Neural cell (in vitro differentiated cells): ENCODE measurements around the gene CASP10. TPM values are rescaled to one million over a fixed set of nuclear protein-coding genes. Genes with fewer than 3 reads are reported as not detected.

Experiments
- H2AFZ ChIP-seq: fragments of 200-600, 300-800 bp; sonication (generic), shearing (Covaris generic); 2 replicates; pipeline ENCODE4 v1.6.0; 2014; ENCODE audit warnings: low read depth, mild to moderate bottlenecking, antibody characterized with exemption, low read length, moderate library complexity
- H3F3A ChIP-seq: fragments of 200-600 bp; shearing (Covaris generic); 2 replicates; pipeline ENCODE4 v1.6.1; 2016; ENCODE audit warnings: mild to moderate bottlenecking, moderate library complexity, mixed read lengths, antibody characterized with exemption, low read length; ENCODE audit not compliant: insufficient read depth, poor library complexity, severe bottlenecking
- H3K27ac ChIP-seq: fragments of 200-600, 300-800 bp; sonication (generic), shearing (Covaris generic); 2 replicates; pipeline ENCODE4 v1.5.1; 2014; ENCODE audit warnings: mild to moderate bottlenecking, low read length, moderate library complexity
- H3K27me3 ChIP-seq: fragments of 300-800, 200-600 bp; sonication (generic), shearing (Covaris generic); 2 replicates; pipeline ENCODE4 v1.6.0; 2014; ENCODE audit warnings: mild to moderate bottlenecking, low read depth, low read length, moderate library complexity; ENCODE audit not compliant: insufficient read depth
- H3K36me3 ChIP-seq: fragments of 300-800, 200-600 bp; sonication (generic), shearing (Covaris generic); 2 replicates; pipeline ENCODE4 v1.5.1; 2014; ENCODE audit warnings: mild to moderate bottlenecking, antibody characterized with exemption, low read length, moderate library complexity; ENCODE audit not compliant: insufficient read depth
- H3K4me2 ChIP-seq: fragments of 300-800, 200-600 bp; sonication (generic), shearing (Covaris generic); 2 replicates; pipeline ENCODE4 v1.6.0; 2014; ENCODE audit warnings: mild to moderate bottlenecking, low read length
- H3K4me3 ChIP-seq: fragments of 300-800, 200-600 bp; sonication (generic), shearing (Covaris generic); 2 replicates; pipeline ENCODE4 v1.5.1; 2014; ENCODE audit warnings: mild to moderate bottlenecking, low read length, moderate library complexity
- H3K79me2 ChIP-seq: fragments of 200-600 bp; shearing (Covaris generic); replicated peaks from 2 replicates; pipeline ENCODE4 v1.6.0; 2014; ENCODE audit warnings: mild to moderate bottlenecking, low read length, moderate library complexity; ENCODE audit not compliant: insufficient read depth
- H3K9ac ChIP-seq: fragments of 300-800, 200-600 bp; sonication (generic), shearing (Covaris generic); 2 replicates; pipeline ENCODE4 v1.6.1; 2016; ENCODE audit warnings: mild to moderate bottlenecking, low read length, mixed read lengths
- H3K9me2 ChIP-seq: fragments of 200-600 bp; shearing (Covaris generic); 2 replicates; pipeline ENCODE4 v1.6.1; 2016; ENCODE audit warnings: mild to moderate bottlenecking, low read length, mixed read lengths; ENCODE audit not compliant: insufficient read depth
- H3K9me3 ChIP-seq: fragments of 200-600, 300-800 bp; sonication (generic), shearing (Covaris generic); 2 replicates; pipeline ENCODE4 v1.6.1; 2016; ENCODE audit warnings: mild to moderate bottlenecking, mixed run types, low read length, moderate library complexity, mixed read lengths
- H4K20me1 ChIP-seq: fragments of 200-600 bp; shearing (Covaris generic); 2 replicates; pipeline ENCODE4 v1.6.1; 2016; ENCODE audit warnings: mild to moderate bottlenecking, mixed run types; ENCODE audit not compliant: insufficient read depth
- EP300 ChIP-seq: fragments of 450-650 bp; conservative IDR thresholded peaks from 2 replicates; pipeline ENCODE4 v1.6.1; 2014; ENCODE audit warnings: antibody characterized with exemption, mild to moderate bottlenecking, moderate library complexity; ENCODE audit not compliant: poor library complexity, severe bottlenecking
- EZH2 ChIP-seq: fragments of 200-600, 300-800 bp; shearing (Covaris generic), sonication (generic); IDR thresholded peaks from 2 replicates; pipeline ENCODE4 v1.6.1; 2014; ENCODE audit warnings: antibody characterized with exemption, low read length, borderline replicate concordance, mild to moderate bottlenecking; ENCODE audit not compliant: insufficient read depth, poor library complexity, severe bottlenecking
- MXI1 ChIP-seq: fragments of 450-650 bp; conservative IDR thresholded peaks from 2 replicates; pipeline ENCODE4 v1.6.1; 2014; ENCODE audit warnings: antibody characterized with exemption, mild to moderate bottlenecking; ENCODE audit not compliant: poor library complexity, severe bottlenecking
- POLR2AphosphoS5 ChIP-seq: IDR thresholded peaks from 2 replicates; pipeline ENCODE4 v1.6.1; 2012
- RAD21 ChIP-seq: fragments of 450-650 bp; conservative IDR thresholded peaks from 2 replicates; pipeline ENCODE4 v1.6.1; 2014; ENCODE audit warnings: antibody characterized with exemption, mild to moderate bottlenecking, moderate library complexity
- SMC3 ChIP-seq: fragments of 450-650 bp; conservative IDR thresholded peaks from 2 replicates; pipeline ENCODE4 v1.6.1; 2014; ENCODE audit warnings: antibody characterized with exemption, mild to moderate bottlenecking, moderate library complexity; ENCODE audit not compliant: poor library complexity
- TAF1 ChIP-seq: IDR thresholded peaks from 2 replicates; pipeline ENCODE4 v1.6.1; 2012; ENCODE audit warnings: low read depth
- polyA minus RNA-seq: library from RNA; depleted of rRNA, polyadenylated mRNA; stranded (reverse); fragments of >200 nt; gene quantifications from 2 replicates; pipeline ENCODE4 v1.2.3, GENCODE V29; 2014
- polyA plus RNA-seq: library from polyadenylated mRNA; depleted of rRNA; stranded (reverse); fragments of >200 nt; gene quantifications from 2 replicates; pipeline ENCODE4 v1.2.3, GENCODE V29; 2014
- TF ChIP-seq, protein P1 (sequence below): fragments of 450-650 bp; IDR thresholded peaks from 2 replicates; pipeline ENCODE4 v1.5.1; 2014; ENCODE audit warnings: antibody characterized with exemption, mild to moderate bottlenecking, moderate library complexity; ENCODE audit not compliant: poor library complexity, severe bottlenecking
- TF ChIP-seq, protein P2 (sequence below): IDR thresholded peaks from 2 replicates; pipeline ENCODE4 v1.6.1; 2012; ENCODE audit warnings: borderline replicate concordance

CASP10 gene, protein sequence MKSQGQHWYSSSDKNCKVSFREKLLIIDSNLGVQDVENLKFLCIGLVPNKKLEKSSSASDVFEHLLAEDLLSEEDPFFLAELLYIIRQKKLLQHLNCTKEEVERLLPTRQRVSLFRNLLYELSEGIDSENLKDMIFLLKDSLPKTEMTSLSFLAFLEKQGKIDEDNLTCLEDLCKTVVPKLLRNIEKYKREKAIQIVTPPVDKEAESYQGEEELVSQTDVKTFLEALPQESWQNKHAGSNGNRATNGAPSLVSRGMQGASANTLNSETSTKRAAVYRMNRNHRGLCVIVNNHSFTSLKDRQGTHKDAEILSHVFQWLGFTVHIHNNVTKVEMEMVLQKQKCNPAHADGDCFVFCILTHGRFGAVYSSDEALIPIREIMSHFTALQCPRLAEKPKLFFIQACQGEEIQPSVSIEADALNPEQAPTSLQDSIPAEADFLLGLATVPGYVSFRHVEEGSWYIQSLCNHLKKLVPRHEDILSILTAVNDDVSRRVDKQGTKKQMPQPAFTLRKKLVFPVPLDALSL
- polyA plus RNA-seq (not detected in 2 replicates), polyA minus RNA-seq (not detected in 2 replicates)

DNA sequence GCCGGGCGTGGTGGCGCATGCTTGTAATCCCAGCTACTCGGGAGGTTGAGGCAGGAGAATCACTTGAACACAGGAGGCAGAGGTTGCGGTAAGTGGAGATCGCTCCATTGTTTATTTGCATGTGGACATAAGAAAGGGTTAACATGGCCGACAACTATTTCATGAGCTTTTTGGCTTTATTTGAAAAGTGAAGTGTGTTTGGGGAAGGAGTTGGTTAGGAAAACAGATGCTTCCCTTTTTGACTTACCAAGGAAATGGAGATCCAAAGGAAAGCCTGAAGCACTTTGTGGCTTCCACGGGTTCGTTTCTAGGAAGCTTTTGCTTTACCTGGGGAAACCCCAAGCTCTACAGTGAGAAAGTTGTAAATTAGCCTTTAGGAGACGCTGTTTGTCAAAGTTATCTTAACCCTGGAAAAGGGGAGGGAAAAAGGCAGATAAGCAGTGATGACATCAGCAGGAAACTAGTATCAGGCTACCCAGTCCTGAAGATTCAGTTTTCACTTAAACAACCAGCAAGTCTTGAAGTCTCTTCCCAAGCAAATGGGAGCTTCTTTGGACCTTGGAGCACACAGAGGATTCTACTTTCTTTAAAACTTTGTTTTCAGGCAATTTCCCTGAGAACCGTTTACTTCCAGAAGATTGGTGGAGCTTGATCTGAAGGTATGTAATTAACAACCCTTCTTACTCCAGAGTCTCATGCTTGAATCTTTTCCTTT, at the start of gene CASP10:
Gene CASP10 (plus strand): TSS at position 492 of the 715 bp plus-strand sequence. CDS start 2,637 bp downstream, outside the sequence.
- no peak for TF ChIP-seq POLR2AphosphoS5
- no peak within 1 kb of the TSS for H3K4me3 ChIP-seq
- H3K79me2 ChIP-seq = no peaks in the 10 kb centered on the region
- no peaks in the 10 kb centered on the region for H3K27me3 ChIP-seq
- no peak within 1 kb of the TSS for H3K27ac ChIP-seq
- H3K9me3 ChIP-seq = no peaks in the 10 kb centered on the region
- H3F3A ChIP-seq = no peaks in the 10 kb centered on the region
- H3K36me3 ChIP-seq = no peaks in the 10 kb centered on the region
- H2AFZ ChIP-seq = no peak within 1 kb of the TSS
- H3K4me2 ChIP-seq = no peak within 1 kb of the TSS
- no peaks in the 10 kb centered on the region for H4K20me1 ChIP-seq
- H3K9ac ChIP-seq = no peak within 1 kb of the TSS
- H3K9me2 ChIP-seq = no peaks in the 10 kb centered on the region

DNA sequence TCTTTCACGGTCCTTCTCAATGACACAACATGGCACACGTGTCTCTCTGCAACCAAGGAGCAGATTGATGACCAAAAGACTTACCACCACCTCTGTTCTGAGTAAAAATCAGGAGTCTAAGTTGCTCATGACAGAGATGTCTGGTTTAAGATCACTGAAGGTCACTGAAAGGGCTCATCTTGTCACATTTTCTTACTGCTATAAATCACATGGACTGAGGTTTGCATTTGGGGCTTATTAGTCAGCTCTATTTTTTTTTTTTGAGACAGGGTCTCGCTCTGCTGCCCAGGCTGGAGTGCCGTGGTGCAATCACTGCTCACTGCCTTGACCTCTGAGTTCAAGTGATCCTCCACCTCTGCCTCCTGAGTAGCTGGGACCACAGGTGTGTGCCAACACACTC, 47.6 kb upstream of the CASP10 start:
- Histone ChIP-seq H4K20me1 (no peaks in the 10 kb centered on the region), H3K36me3 (no peaks in the 10 kb centered on the region), H3K9ac (no peak overlapping the region), H3K9me2 (no peaks in the 10 kb centered on the region), H3K27ac (no peak overlapping the region), H2AFZ (no peak overlapping the region), H3K9me3 (no peaks in the 10 kb centered on the region), H3K4me3 (no peak overlapping the region), H3K4me2 (no peak overlapping the region), H3K27me3 (no peaks in the 10 kb centered on the region), H3F3A (no peaks in the 10 kb centered on the region), H3K79me2 (no peaks in the 10 kb centered on the region)
- TF ChIP-seq MXI1 (no peak), RAD21 (no peak), SMC3 (no peak), POLR2AphosphoS5 (no peak), TAF1 (no peak), EZH2 (no peak), EP300 (no peak)
- TF ChIP-seq, protein P1, sequence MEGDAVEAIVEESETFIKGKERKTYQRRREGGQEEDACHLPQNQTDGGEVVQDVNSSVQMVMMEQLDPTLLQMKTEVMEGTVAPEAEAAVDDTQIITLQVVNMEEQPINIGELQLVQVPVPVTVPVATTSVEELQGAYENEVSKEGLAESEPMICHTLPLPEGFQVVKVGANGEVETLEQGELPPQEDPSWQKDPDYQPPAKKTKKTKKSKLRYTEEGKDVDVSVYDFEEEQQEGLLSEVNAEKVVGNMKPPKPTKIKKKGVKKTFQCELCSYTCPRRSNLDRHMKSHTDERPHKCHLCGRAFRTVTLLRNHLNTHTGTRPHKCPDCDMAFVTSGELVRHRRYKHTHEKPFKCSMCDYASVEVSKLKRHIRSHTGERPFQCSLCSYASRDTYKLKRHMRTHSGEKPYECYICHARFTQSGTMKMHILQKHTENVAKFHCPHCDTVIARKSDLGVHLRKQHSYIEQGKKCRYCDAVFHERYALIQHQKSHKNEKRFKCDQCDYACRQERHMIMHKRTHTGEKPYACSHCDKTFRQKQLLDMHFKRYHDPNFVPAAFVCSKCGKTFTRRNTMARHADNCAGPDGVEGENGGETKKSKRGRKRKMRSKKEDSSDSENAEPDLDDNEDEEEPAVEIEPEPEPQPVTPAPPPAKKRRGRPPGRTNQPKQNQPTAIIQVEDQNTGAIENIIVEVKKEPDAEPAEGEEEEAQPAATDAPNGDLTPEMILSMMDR = no peak
- TF ChIP-seq, protein P2, sequence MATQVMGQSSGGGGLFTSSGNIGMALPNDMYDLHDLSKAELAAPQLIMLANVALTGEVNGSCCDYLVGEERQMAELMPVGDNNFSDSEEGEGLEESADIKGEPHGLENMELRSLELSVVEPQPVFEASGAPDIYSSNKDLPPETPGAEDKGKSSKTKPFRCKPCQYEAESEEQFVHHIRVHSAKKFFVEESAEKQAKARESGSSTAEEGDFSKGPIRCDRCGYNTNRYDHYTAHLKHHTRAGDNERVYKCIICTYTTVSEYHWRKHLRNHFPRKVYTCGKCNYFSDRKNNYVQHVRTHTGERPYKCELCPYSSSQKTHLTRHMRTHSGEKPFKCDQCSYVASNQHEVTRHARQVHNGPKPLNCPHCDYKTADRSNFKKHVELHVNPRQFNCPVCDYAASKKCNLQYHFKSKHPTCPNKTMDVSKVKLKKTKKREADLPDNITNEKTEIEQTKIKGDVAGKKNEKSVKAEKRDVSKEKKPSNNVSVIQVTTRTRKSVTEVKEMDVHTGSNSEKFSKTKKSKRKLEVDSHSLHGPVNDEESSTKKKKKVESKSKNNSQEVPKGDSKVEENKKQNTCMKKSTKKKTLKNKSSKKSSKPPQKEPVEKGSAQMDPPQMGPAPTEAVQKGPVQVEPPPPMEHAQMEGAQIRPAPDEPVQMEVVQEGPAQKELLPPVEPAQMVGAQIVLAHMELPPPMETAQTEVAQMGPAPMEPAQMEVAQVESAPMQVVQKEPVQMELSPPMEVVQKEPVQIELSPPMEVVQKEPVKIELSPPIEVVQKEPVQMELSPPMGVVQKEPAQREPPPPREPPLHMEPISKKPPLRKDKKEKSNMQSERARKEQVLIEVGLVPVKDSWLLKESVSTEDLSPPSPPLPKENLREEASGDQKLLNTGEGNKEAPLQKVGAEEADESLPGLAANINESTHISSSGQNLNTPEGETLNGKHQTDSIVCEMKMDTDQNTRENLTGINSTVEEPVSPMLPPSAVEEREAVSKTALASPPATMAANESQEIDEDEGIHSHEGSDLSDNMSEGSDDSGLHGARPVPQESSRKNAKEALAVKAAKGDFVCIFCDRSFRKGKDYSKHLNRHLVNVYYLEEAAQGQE = no peak
